ENCODE data around the gene CPED1. TPM values are rescaled to one million over a fixed set of nuclear protein-coding genes. Genes with fewer than 3 reads are reported as not detected.

Gene CPED1
- polyA plus RNA-seq, 1 donor from 2014 or later = not detected

DNA sequence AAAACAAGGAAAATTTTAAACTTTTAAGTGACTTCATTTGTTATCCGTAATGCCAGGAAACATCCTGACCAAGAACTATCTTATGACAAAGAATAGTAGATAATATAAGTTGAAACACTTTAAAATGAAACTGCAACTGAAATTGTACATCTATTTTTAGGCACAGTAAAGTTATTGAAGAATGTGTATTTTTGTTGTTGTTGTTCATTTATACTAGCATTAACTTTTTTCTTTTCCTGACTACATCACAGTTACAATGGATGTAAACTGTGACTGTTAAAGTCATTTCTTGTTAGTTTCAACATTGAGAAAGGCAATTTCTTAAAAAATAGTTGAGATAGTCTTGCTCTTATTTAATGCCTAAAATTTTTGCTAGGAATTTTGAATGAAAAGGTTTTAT, 2.6 kb downstream of the CPED1 start:
- H3K9ac ChIP-seq (ENCODE audit: low read length) = no peak overlapping the region

DNA sequence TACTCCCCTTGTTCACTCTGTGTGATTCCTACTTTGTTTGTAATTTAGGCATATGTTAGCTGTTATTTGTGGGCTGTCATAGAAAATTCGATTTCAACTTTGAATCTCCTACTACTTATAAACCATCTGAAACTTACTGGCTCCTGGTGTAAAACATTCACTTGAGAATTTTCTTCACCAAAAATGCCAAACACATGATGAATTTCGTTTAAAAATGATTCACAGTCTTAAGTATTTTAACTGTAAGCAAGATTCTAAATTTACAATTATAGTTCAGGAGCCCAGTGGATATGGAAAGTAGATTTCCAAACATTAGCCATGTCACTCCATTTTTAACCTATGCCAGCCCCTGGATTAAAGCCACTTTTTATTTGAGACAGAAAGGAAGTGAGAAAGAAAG, 3.1 kb downstream of the CPED1 start:
- no peaks in the 10 kb centered on the region for H3F3A ChIP-seq (ENCODE audit: insufficient read depth, low read length, poor library complexity, severe bottlenecking)
- H2AFZ ChIP-seq (ENCODE audit: low read depth, low read length) = no peak overlapping the region
- no peak overlapping the region for H3K27ac ChIP-seq (ENCODE audit: low read length)
- TF ChIP-seq MXI1 (conservative IDR thresholded peaks at IDR 0.05; ENCODE audit: poor library complexity, severe bottlenecking) (no peak), TAF1 (IDR thresholded peaks at IDR 0.05; ENCODE audit: low read depth) (no peak), RAD21 (conservative IDR thresholded peaks at IDR 0.05) (no peak), EP300 (conservative IDR thresholded peaks at IDR 0.05; ENCODE audit: poor library complexity, severe bottlenecking) (no peak), SMC3 (conservative IDR thresholded peaks at IDR 0.05; ENCODE audit: poor library complexity) (no peak), POLR2AphosphoS5 (IDR thresholded peaks at IDR 0.05) (no peak), EZH2 (IDR thresholded peaks at IDR 0.05; ENCODE audit: borderline replicate concordance, insufficient read depth, low read length, poor library complexity, severe bottlenecking) (no peak)
- TF ChIP-seq, protein P1, sequence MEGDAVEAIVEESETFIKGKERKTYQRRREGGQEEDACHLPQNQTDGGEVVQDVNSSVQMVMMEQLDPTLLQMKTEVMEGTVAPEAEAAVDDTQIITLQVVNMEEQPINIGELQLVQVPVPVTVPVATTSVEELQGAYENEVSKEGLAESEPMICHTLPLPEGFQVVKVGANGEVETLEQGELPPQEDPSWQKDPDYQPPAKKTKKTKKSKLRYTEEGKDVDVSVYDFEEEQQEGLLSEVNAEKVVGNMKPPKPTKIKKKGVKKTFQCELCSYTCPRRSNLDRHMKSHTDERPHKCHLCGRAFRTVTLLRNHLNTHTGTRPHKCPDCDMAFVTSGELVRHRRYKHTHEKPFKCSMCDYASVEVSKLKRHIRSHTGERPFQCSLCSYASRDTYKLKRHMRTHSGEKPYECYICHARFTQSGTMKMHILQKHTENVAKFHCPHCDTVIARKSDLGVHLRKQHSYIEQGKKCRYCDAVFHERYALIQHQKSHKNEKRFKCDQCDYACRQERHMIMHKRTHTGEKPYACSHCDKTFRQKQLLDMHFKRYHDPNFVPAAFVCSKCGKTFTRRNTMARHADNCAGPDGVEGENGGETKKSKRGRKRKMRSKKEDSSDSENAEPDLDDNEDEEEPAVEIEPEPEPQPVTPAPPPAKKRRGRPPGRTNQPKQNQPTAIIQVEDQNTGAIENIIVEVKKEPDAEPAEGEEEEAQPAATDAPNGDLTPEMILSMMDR (IDR thresholded peaks at IDR 0.05; ENCODE audit: poor library complexity, severe bottlenecking) = no peak
- TF ChIP-seq, protein P2, sequence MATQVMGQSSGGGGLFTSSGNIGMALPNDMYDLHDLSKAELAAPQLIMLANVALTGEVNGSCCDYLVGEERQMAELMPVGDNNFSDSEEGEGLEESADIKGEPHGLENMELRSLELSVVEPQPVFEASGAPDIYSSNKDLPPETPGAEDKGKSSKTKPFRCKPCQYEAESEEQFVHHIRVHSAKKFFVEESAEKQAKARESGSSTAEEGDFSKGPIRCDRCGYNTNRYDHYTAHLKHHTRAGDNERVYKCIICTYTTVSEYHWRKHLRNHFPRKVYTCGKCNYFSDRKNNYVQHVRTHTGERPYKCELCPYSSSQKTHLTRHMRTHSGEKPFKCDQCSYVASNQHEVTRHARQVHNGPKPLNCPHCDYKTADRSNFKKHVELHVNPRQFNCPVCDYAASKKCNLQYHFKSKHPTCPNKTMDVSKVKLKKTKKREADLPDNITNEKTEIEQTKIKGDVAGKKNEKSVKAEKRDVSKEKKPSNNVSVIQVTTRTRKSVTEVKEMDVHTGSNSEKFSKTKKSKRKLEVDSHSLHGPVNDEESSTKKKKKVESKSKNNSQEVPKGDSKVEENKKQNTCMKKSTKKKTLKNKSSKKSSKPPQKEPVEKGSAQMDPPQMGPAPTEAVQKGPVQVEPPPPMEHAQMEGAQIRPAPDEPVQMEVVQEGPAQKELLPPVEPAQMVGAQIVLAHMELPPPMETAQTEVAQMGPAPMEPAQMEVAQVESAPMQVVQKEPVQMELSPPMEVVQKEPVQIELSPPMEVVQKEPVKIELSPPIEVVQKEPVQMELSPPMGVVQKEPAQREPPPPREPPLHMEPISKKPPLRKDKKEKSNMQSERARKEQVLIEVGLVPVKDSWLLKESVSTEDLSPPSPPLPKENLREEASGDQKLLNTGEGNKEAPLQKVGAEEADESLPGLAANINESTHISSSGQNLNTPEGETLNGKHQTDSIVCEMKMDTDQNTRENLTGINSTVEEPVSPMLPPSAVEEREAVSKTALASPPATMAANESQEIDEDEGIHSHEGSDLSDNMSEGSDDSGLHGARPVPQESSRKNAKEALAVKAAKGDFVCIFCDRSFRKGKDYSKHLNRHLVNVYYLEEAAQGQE (IDR thresholded peaks at IDR 0.05; ENCODE audit: borderline replicate concordance) = no peak
- no peaks in the 10 kb centered on the region for H3K9me3 ChIP-seq (ENCODE audit: low read length)
- H3K27me3 ChIP-seq (ENCODE audit: insufficient read depth, low read depth, low read length) = peaks cover 8% of the 10 kb centered on the region
- no peaks in the 10 kb centered on the region for H3K36me3 ChIP-seq (ENCODE audit: insufficient read depth, low read length)
- no peaks in the 10 kb centered on the region for H3K9me2 ChIP-seq (ENCODE audit: insufficient read depth, low read length)
- no peak overlapping the region for H3K9ac ChIP-seq (ENCODE audit: low read length)
- H3K79me2 ChIP-seq (replicated peaks; ENCODE audit: insufficient read depth, low read length) = no peaks in the 10 kb centered on the region
- no peaks in the 10 kb centered on the region for H4K20me1 ChIP-seq (ENCODE audit: insufficient read depth)
- no peak overlapping the region for H3K4me3 ChIP-seq (ENCODE audit: low read length)
- H3K4me2 ChIP-seq (ENCODE audit: low read length) = no peak overlapping the region

More for the DNA sequence above, 2.6 kb downstream of the CPED1 start:
- Histone ChIP-seq H3F3A (ENCODE audit: insufficient read depth, low read length, poor library complexity, severe bottlenecking) (no peaks in the 10 kb centered on the region), H3K79me2 (replicated peaks; ENCODE audit: insufficient read depth, low read length) (no peaks in the 10 kb centered on the region), H3K27me3 (ENCODE audit: insufficient read depth, low read depth, low read length) (peaks cover 8% of the 10 kb centered on the region), H3K4me2 (ENCODE audit: low read length) (no peak overlapping the region), H4K20me1 (ENCODE audit: insufficient read depth) (no peaks in the 10 kb centered on the region), H3K27ac (ENCODE audit: low read length) (no peak overlapping the region), H3K9me2 (ENCODE audit: insufficient read depth, low read length) (no peaks in the 10 kb centered on the region), H3K4me3 (ENCODE audit: low read length) (no peak overlapping the region), H2AFZ (ENCODE audit: low read depth, low read length) (no peak overlapping the region), H3K9me3 (ENCODE audit: low read length) (no peaks in the 10 kb centered on the region), H3K36me3 (ENCODE audit: insufficient read depth, low read length) (no peaks in the 10 kb centered on the region)
- no peak for TF ChIP-seq RAD21 (conservative IDR thresholded peaks at IDR 0.05)
- no peak for TF ChIP-seq TAF1 (IDR thresholded peaks at IDR 0.05; ENCODE audit: low read depth)
- no peak for TF ChIP-seq MXI1 (conservative IDR thresholded peaks at IDR 0.05; ENCODE audit: poor library complexity, severe bottlenecking)
- TF ChIP-seq, protein P2 (IDR thresholded peaks at IDR 0.05; ENCODE audit: borderline replicate concordance) = no peak
- TF ChIP-seq EZH2 (IDR thresholded peaks at IDR 0.05; ENCODE audit: borderline replicate concordance, insufficient read depth, low read length, poor library complexity, severe bottlenecking) = no peak
